Right kidney (tissue), 1 donor: ENCODE data around the gene UNK.

Experiments
- DNase-seq: peaks from one replicate; pipeline ENCODE4 v3.0.0-alpha.2; 2016

UNK gene

DNA sequence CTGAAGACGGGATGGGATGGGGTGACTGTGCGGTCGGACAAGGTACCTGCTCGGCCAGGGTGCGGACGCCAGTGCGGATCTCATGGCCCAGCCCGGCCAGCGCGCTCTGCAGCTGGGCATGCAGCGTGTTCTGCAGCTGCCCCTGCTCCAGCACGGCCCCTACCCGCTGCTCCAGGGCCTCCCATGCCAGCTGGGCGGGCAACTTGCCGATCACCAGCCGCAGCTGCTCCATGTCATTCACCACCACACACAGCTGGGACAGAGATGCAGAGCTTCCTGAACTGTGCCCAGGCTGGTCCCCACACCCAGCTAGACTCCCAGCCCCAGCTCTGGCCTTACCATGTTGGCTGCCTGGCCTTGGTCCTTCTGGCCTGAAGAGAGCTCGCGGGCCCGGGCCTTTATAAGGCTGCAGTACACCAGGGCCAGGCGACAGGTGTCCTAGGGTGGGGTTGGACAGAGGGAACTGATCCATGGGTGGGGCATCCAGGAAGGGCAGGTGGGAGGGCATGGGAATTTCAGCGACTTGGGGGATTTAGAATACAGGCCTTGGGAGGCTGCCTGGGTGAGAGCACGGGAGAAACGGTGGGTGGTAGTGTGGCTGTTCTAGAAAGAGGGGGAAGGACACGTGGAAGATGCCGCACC lies 49.8 kb downstream of the UNK start:
- no peak for DNase-seq

- DNase-seq: no peak
These were observed 50.5 kb downstream of the UNK start for GRCh38 chr17:75834928-75835653.

DNA sequence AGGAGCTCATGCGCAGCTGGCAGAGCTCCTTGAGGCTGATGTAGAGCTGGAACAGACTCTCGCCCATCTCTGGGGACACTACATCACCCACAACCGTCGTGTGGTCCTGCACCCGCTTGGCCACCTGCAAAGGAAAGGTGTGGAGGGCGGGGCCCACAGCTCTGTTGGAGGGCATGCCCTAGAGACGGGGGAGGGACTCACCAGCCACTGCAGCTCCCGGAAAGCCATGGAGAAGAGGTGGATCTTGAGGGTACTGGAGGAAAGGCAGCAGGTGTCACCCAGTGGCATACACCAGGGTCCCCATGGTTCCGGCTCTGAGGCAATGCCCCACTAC lies 51.0 kb downstream of the UNK start:
- DNase-seq: no peak

GRCh38 chr17:75836605-75837004 lies 52.0 kb downstream of the UNK start:
- no peak for DNase-seq

DNA sequence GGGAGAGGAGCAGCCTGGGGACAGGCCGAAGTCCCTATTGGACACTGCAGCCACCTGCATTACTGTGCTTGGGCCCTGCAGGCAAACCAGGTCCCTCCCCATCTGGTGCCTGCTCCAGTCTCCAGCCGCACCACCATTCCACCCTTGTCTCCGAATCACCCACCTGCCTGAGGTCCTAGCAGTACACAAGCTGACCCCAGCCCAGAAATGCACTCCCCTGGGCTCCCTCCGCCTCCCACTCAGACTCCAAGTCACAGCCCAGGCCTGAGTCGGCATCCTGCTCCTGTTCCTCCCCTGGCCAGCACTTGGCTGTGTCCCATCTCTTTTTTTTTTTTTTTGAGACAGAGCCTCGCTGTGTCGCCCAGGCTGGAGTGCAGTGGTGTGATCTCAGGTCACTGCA lies 53.3 kb downstream of the UNK start:
- no peak for DNase-seq

DNA sequence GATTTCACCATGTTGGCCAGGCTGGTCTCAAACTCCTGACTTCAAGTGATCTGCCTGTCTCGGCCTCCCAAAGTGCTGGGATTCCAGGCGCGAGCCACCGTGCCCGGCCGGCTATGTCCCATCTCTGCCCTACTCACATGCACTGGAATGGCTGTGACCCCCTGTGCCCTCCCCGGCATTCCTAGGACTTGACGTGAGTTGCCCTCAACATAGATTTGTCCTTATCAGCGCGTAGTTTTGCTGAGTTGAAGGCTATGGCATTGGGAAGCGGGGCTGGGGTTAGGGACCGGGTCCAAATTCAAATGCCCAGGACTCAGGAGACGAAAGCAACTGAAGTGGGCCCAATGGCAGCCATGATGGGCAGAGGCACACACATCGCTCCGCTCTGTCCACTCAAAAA lies 53.8 kb downstream of the UNK start:
- no peak for DNase-seq

DNA sequence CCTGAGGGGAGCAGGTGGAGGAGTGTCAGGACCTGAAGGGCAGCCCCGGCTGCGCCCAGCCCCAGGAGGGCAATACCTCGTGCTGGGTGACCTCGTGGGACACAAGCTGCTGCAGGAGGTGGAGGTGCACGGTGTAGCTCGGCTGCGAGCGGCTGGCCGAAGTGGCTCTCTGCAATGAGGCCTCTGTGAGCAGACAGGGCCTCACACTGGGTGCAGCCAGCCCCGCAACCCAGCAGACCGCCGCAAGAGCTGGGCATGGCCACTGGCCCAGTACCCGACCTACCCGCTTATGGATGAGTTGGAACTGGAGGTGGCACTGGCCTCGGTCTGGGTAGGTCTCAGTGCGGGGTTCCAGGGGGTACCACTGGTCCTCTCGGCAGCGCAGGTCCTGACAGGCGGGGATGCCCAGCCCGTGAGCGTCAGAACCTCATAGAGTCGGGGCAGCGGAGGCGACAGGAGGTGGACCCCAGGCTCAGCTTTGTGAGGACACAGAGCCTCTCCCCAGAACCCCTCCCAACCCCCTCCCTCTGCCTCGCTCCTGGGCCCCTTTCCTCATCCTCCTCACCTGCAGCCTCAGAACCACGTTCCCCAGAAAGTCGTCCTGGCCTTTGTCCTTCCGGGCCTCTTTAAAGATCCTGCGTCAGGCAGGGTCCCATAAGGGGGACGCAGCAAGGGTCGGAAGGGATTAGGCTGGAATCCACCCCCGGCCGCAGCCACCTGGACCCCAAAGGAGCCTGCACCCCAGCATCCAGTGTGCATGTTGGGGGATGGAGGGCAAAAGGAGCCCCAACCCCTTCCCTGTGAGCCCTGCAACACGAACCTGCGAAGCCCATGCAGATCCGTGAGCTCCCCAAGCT lies 55.6 kb downstream of the UNK start:
- DNase-seq: no peak

DNA sequence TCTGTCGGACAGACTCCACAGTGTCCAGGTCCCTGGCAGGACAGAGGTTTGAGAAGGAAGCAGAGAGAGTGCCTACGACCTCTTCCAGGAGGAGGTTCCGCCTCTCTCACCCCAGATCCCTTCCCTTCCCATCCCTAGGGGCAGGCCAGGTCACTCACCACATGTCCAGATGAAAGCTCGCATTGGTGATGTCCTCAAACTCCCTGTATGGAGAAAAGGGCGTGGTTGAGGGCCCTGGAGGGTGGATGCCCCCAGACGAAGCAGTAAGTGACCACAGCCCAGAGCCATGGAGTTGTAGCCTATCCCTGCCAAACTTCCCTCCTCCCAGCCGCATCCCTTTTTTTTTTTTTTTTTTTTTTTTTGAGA lies 56.2 kb downstream of the UNK start:
- DNase-seq: no peak

GRCh38 chr17:75842411-75842810 lies 57.8 kb downstream of the UNK start:
- DNase-seq: no peak

DNA sequence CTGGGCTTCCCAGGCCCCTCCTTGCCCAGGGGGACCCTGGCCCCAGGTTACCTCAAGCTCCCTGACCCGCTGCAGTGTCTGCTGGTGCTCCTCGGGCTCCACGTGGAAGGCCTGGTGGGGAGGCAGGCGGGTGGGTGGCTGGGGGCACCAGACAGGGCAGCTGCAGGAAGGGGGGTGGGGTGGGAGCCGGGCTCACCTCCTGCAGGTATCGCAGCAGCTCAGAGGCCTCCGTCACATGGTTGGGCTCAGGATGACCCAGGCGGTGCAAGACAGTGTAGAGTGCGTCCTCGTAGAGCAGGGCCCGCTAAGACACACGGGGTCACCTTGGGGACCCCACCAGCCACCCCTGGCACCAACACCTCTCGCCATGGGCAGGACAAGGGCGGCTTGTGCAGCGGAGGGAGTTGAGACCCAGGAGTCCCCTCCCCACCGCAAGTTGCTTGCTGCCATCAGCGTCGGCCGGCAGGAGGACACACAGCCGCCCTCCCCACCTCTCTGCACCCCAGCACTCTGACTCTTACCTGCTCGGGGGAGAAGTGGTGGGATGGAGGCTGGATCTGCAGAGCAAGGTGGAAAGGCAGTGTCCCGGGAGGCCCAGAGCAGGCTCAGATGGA lies 58.5 kb downstream of the UNK start:
- no peak for DNase-seq

- no peak for DNase-seq
These were observed 59.2 kb downstream of the UNK start, which contains the start of gene UNC13D for GRCh38 chr17:75843577-75844529. Gene UNC13D, minus strand, starts transcription at chr17:75844404. Its CDS starts 67 bp downstream, at chr17:75844337.

GRCh38 chr17:75844530-75845057 lies 60.0 kb downstream of the UNK start:
- DNase-seq: no peak

DNA sequence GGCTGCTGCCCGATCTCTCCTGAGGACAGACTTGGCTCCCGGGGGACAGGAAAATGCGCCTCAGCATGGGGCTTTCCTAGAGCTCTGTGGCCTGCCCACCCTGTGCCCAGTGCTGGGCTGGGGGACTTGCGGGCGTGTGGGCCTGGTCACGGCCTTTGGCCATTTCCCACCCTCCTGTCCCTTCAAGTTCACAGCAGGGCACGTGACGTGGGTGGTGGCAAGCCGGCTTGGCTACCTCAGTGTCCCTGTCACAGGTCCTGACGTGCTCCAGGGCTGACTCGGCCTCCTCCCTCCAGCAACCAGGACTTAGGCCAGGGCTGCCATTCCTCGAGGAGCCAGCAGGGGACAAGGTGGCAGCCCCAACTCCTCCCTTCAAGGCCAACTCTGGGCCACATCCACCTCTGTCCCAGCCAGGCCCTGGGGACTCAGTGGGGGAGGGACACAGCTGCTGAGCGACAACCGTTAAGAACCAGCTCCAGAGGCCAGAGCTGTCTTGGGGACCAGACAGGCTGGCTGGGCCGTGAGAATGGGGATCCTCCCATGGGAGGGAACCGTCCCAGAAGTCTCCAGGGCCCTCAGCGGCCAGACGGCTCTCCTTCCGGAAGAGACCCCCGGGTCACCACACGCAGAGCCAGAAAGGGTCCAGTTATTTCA lies 60.6 kb downstream of the UNK start:
- peak; percentile 65 for DNase-seq

DNA sequence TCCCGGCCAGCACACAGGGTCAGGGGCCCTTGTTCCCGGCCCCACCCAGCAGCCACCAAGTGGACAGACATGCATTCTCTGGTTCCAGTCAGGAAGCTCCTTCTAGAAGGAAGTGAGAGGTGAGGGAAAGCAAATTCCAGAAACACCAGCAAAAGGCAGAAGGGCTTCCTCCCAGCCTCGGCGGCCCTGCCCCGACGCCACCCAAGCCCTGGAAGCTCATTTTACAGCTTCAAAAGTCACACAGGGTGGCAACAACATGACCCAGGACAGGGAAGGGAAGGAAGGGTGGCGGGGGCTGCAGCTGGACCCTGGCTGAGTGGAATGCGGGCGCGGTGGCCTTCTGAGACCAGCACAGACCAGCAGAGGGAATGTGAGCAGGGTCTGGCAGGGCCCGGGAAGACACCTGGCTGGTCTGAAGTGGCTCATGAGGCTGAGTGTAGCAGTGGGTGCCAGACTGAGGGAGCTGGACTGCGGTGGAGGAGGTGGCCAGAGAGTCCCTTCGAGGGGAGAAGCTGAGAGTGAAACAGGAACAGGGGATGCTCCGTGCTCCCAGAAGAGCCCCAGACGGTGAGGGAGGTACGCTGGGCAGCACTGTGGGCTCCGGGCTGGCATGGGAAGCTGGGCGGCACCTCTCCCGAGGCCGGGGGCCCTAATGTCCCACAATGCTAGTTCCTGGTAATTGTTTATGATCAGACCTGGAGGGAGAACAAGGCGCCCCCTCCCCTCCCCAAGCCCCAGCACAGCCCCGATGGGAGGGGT lies 61.5 kb downstream of the UNK start:
- DNase-seq: no peak

DNA sequence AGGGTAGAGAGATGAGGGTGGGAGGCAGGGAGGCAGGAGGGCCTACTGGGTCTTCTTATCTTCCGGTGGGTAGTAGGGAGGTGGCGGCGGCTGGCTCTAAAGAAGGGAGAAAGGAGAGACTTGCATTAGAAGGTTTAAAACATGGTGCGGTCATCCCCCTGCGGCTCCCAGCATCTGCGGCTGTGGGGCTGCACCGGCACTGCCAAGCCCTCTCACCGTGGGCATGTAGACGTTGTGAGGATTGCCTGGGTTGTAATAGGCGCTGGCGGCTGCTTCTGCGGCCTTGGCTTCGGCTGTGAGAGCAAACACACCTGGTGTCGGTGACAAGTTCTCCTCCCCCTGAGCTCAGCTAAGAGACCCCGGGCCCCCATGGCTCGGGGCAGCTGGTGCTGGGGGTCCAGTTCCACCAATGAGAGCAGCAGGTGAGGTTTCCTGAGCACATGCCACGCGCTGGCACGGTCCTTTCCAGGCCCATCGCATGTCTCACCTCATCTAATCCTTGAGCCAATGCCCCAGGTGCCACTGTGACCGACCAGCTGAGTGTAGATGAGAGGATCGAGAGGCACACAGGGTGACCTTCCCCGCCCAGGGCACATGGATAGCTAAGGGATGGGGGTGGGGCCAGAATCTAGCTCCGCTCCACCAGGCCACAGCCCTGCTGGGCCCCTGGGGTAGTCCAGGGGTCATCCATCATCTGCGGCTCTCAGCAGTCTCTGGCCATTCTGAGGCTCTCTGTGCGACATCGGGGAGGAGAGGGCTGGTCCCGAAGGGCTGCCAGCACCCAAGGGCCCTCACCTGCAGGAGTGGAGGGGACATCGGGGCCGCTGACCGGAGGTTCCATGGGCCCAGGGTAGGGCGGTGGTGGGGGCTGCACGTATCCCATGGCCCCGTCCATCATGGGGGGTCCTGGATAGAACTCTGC lies 62.3 kb downstream of the UNK start:
- DNase-seq: no peak

DNA sequence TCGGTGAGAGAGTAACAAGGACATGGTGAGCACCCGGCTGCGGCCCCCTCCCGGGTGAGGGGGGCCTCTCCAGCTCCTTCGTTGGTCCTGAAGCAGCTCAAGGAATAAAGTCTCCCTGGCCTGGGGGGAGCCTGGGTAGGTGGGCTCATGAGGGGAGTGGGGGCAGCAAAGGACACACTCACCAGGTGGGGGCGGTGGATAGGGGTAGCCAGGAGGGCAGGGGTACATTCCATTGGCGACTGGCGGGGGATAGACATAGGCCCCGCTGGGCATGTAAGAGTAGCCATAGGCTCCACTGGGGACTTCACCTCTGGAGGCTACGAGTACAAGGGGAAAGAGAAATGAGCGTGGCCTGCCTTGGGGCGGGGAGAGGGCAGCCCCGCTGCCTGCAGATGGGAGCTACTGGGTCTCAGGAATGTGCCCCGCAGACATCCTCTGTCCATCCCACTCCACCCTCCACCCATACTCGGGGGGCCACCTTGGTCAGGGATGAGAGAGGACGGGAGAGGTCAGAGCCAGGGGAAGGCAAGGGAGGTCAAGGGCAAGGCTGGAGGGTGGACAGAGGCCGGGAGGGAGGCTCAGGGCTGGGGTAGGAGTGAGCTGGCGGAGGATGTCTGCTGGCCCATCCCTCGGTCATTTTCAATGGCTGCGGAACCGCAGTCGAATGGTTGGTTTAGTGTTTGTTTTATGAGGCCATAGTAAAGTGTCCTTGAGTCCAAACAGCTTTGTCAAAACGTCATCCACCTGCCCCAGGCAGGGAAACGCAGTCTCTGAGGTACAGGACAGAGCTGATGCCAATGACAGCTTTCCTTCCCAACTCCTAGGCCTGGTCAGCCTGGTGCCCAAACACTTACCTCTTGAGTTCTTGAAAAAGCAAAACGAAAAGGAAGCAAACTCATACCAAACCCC lies 63.3 kb downstream of the UNK start:
- no peak for DNase-seq

- DNase-seq: no peak
These were observed 64.1 kb downstream of the UNK start for GRCh38 chr17:75848523-75849278.
